ENCODE measurements around the gene DDO.

The DDO gene

GRCh38 chr6:110399219-110400071, 15.9 kb downstream of the DDO start:
- Mint-ChIP-seq H3K27me3 (peaks cover 29% of the 10 kb centered on the region), H3K36me3 (no peaks in the 10 kb centered on the region), H3K9me3 (no peaks in the 10 kb centered on the region), H3K4me1 (no peaks in the 10 kb centered on the region), H3K4me3 (peak overlapping the region; percentile 45), H3K27ac (no peak overlapping the region)
- no peak for ATAC-seq

GRCh38 chr6:110398778-110399177, 16.6 kb downstream of the DDO start:
- peaks cover 29% of the 10 kb centered on the region for H3K27me3 Mint-ChIP-seq

GRCh38 chr6:110395221-110395620, 20.2 kb downstream of the DDO start:
- no peaks in the 10 kb centered on the region for H3K36me3 Mint-ChIP-seq
- peaks cover 11% of the 10 kb centered on the region for H3K27me3 Mint-ChIP-seq
- no peak overlapping the region for H3K4me3 Mint-ChIP-seq
- no peak overlapping the region for H3K27ac Mint-ChIP-seq
- H3K9me3 Mint-ChIP-seq: no peaks in the 10 kb centered on the region
- peaks cover 7% of the 10 kb centered on the region for H3K4me1 Mint-ChIP-seq
- ATAC-seq: no peak

More at GRCh38 chr6:110398778-110399177, 16.6 kb downstream of the DDO start:
- Mint-ChIP-seq H3K36me3 (no peaks in the 10 kb centered on the region), H3K4me3 (no peak overlapping the region), H3K9me3 (no peaks in the 10 kb centered on the region), H3K27ac (no peak overlapping the region), H3K4me1 (no peaks in the 10 kb centered on the region)
- ATAC-seq: no peak

DNA sequence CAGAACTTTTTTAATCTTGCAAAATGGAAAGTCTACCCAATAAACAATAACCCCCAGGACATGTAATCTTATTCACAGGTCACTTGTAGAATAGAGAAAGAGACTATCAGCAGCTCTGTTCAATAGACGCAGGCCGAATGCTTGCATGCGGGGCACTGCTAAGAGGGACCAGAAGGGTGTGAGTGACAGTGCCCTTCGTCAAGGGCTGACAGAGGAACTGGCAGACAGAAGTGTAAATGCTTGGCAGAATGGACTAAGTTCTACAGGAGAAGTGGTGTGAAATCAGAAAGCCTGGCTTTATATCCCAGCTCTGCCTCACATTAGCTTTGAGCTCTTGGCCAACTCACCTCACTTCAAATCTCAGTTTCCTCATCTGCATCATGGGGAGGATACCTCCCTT, 21.0 kb downstream of the DDO start:
- H3K27ac Mint-ChIP-seq: no peak overlapping the region
- no peak for ATAC-seq
- peaks cover 7% of the 10 kb centered on the region for H3K4me1 Mint-ChIP-seq

DNA sequence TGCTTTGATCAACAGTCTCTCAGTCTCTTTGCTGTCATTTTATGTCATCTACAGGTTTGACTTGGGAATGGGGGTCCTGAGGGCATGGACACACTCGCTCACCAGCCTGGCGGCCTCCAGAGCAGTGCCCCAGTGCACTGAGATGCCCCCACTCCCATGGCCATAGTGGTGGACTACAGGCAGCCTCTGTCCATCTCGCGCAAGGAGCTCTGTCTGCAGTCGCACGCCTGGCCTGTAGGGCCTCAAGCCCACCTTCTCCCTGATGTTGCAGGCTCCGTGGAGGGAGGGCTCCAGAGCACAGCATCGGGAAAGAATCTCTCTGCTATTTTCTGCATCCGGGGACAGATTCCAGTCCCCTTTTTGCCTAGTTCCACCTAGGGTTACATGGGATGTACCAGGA, 22.6 kb downstream of the DDO start:
- Mint-ChIP-seq H3K36me3 (no peaks in the 10 kb centered on the region), H3K27me3 (no peaks in the 10 kb centered on the region), H3K4me1 (peaks cover 7% of the 10 kb centered on the region), H3K9me3 (no peaks in the 10 kb centered on the region), H3K27ac (no peak overlapping the region), H3K4me3 (no peak overlapping the region)
- no peak for ATAC-seq

More for the DNA sequence above, 21.0 kb downstream of the DDO start:
- peaks cover 11% of the 10 kb centered on the region for H3K27me3 Mint-ChIP-seq
- no peak overlapping the region for H3K4me3 Mint-ChIP-seq
- H3K9me3 Mint-ChIP-seq: no peaks in the 10 kb centered on the region
- no peaks in the 10 kb centered on the region for H3K36me3 Mint-ChIP-seq

- Mint-ChIP-seq H3K4me3 (no peak overlapping the region), H3K27me3 (no peaks in the 10 kb centered on the region), H3K27ac (no peak overlapping the region), H3K9me3 (no peaks in the 10 kb centered on the region), H3K36me3 (no peaks in the 10 kb centered on the region), H3K4me1 (peaks cover 7% of the 10 kb centered on the region)
- no peak for ATAC-seq
Measured at GRCh38 chr6:110390404-110390803, 25.0 kb downstream of the DDO start.

GRCh38 chr6:110389689-110390382, 25.5 kb downstream of the DDO start:
- H3K27me3 Mint-ChIP-seq: no peaks in the 10 kb centered on the region
- H3K27ac Mint-ChIP-seq: no peak overlapping the region
- no peak for ATAC-seq
- H3K9me3 Mint-ChIP-seq: no peaks in the 10 kb centered on the region
- H3K4me1 Mint-ChIP-seq: peaks cover 7% of the 10 kb centered on the region
- no peak overlapping the region for H3K4me3 Mint-ChIP-seq
- H3K36me3 Mint-ChIP-seq: no peaks in the 10 kb centered on the region

DNA sequence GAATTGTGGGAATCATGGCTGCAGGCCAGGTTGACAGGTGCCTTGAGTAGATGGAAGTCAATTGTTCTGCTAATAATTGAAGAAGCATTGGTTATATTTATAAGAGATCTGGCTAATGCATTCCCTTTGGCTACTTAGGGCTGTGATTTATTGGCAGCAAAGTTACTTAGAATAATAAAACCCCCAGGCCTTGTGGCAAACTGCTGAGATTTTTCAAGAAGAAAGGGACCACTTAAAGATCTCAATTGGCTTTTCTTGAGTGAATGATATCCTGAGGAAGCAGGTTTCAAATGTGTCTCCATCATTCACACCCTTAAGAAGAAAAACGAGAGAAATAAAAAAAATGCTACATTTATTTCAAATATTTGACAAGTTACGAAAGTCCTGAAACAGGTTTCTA, 27.4 kb downstream of the DDO start:
- Mint-ChIP-seq H3K27me3 (no peaks in the 10 kb centered on the region), H3K4me1 (peaks cover 7% of the 10 kb centered on the region), H3K27ac (no peak overlapping the region), H3K4me3 (no peak overlapping the region), H3K9me3 (no peaks in the 10 kb centered on the region), H3K36me3 (no peaks in the 10 kb centered on the region)
- ATAC-seq: no peak

- Mint-ChIP-seq H3K36me3 (no peaks in the 10 kb centered on the region), H3K4me3 (no peak overlapping the region), H3K27ac (no peak overlapping the region), H3K27me3 (no peaks in the 10 kb centered on the region), H3K9me3 (no peaks in the 10 kb centered on the region), H3K4me1 (no peaks in the 10 kb centered on the region)
- ATAC-seq: no peak
Measured at GRCh38 chr6:110385458-110385863, 29.9 kb downstream of the DDO start.

- Mint-ChIP-seq H3K27me3 (peaks cover 25% of the 10 kb centered on the region), H3K4me3 (no peak overlapping the region)
- ATAC-seq: no peak
Measured at GRCh38 chr6:110378552-110378951, 36.8 kb downstream of the DDO start.

GRCh38 chr6:110369066-110369465, 46.3 kb downstream of the DDO start:
- no peak for ATAC-seq
- Mint-ChIP-seq H3K27me3 (peaks cover 31% of the 10 kb centered on the region), H3K36me3 (no peaks in the 10 kb centered on the region), H3K4me3 (no peak overlapping the region), H3K9me3 (no peaks in the 10 kb centered on the region), H3K4me1 (peaks cover 4% of the 10 kb centered on the region), H3K27ac (no peak overlapping the region)

More at GRCh38 chr6:110378552-110378951, 36.8 kb downstream of the DDO start:
- peaks cover 2% of the 10 kb centered on the region for H3K9me3 Mint-ChIP-seq
- H3K4me1 Mint-ChIP-seq: no peaks in the 10 kb centered on the region
- H3K27ac Mint-ChIP-seq: no peak overlapping the region
- H3K36me3 Mint-ChIP-seq: no peaks in the 10 kb centered on the region

- Mint-ChIP-seq H3K27ac (no peak overlapping the region), H3K27me3 (peaks cover 31% of the 10 kb centered on the region), H3K9me3 (no peaks in the 10 kb centered on the region), H3K36me3 (no peaks in the 10 kb centered on the region), H3K4me1 (peaks cover 4% of the 10 kb centered on the region), H3K4me3 (no peak overlapping the region)
- no peak for ATAC-seq
Measured at GRCh38 chr6:110368284-110368683, 47.1 kb downstream of the DDO start.

- no peak for ATAC-seq
- Mint-ChIP-seq H3K4me1 (peaks cover 4% of the 10 kb centered on the region), H3K27me3 (peaks cover 29% of the 10 kb centered on the region), H3K9me3 (no peaks in the 10 kb centered on the region), H3K27ac (no peak overlapping the region), H3K4me3 (no peak overlapping the region), H3K36me3 (no peaks in the 10 kb centered on the region)
Measured at GRCh38 chr6:110367825-110368224, 47.5 kb downstream of the DDO start.

- Mint-ChIP-seq H3K27ac (no peak overlapping the region), H3K4me1 (peaks cover 4% of the 10 kb centered on the region), H3K9me3 (no peaks in the 10 kb centered on the region), H3K27me3 (peaks cover 29% of the 10 kb centered on the region), H3K4me3 (no peak overlapping the region), H3K36me3 (no peaks in the 10 kb centered on the region)
- ATAC-seq: no peak
Measured at GRCh38 chr6:110366975-110367374, 48.4 kb downstream of the DDO start.

DNA sequence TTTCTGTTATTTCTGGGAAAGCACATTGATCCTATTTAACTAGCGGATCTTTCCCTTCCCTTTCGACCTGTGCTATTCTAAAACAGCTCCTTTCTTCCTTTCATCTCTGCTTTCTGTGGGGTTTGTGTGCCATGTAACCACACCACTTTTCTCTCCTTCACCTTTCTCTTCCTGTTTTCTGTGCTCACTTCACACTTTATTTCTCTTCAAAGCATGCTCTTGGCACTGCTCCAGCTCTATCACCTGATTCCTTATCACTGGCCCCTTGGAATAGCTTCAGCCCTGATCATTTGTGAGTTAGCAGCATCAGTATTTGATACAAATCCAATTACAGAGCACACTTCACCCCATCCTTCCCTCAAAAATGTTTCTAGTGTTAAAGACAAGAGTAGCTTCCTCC, 49.1 kb downstream of the DDO start:
- no peaks in the 10 kb centered on the region for H3K36me3 Mint-ChIP-seq

More for the DNA sequence above, 49.1 kb downstream of the DDO start:
- no peak overlapping the region for H3K4me3 Mint-ChIP-seq
- ATAC-seq: no peak
- no peaks in the 10 kb centered on the region for H3K9me3 Mint-ChIP-seq
- peaks cover 28% of the 10 kb centered on the region for H3K27me3 Mint-ChIP-seq
- peaks cover 4% of the 10 kb centered on the region for H3K4me1 Mint-ChIP-seq
- H3K27ac Mint-ChIP-seq: no peak overlapping the region

All from stimulated activated memory B cell treated with anti-CD40 and anti-IgM and Interleukin-4, amounts not matched to agents 10 μg/mL and 1 μg/mL and 100 μg/mL, for 72 hours (primary cell).